Skeletal muscle tissue (tissue), 4 donors: ENCODE measurements around the gene ARHGAP6. TPM values are rescaled to one million over a fixed set of nuclear protein-coding genes. Genes with fewer than 3 reads are reported as not detected.
"Not testable (repeated sequence)": the region's sequence is repeated elsewhere in the genome, so short reads cannot be mapped to it uniquely, and the experiment has no call there.

Source experiments
- H3K27ac ChIP-seq: one replicate; pipeline ENCODE4 v1.7.0; 2013; ENCODE audit warnings: mild to moderate bottlenecking, low read depth, low read length, inconsistent platforms
- H3K27me3 ChIP-seq, 3 donors: one replicate each; pipeline ENCODE4 v1.7.0; 2013; ENCODE audit warnings: low read length in 3 of 3; ENCODE audit not compliant: control insufficient read depth in 3 of 3, insufficient read depth in 3 of 3
- H3K36me3 ChIP-seq, 3 donors: one replicate each; pipeline ENCODE4 v1.7.0; 2013; ENCODE audit warnings: low read length in 3 of 3; ENCODE audit not compliant: control insufficient read depth in 3 of 3, insufficient read depth in 3 of 3
- H3K4me1 ChIP-seq, 3 donors: one replicate each; pipeline ENCODE4 v1.7.0; 2013; ENCODE audit warnings: low read length in 3 of 3, mild to moderate bottlenecking in 3 of 3; ENCODE audit not compliant: control insufficient read depth in 3 of 3, insufficient read depth in 3 of 3
- H3K4me3 ChIP-seq, 3 donors: one replicate each; pipeline ENCODE4 v1.7.0; 2013; ENCODE audit warnings: low read length in 3 of 3
- H3K9ac ChIP-seq, 3 donors: one replicate each; pipeline ENCODE4 v1.7.0; 2013; ENCODE audit warnings: low read length in 3 of 3, mild to moderate bottlenecking in 3 of 3, moderate library complexity in 2 of 3, low read depth in 1 of 3
- H3K9me3 ChIP-seq, 3 donors: one replicate each; pipeline ENCODE4 v1.7.0; 2013; ENCODE audit warnings: low read length in 3 of 3; ENCODE audit not compliant: control insufficient read depth in 3 of 3
- total RNA-seq: library from RNA; depleted of rRNA; stranded (reverse); fragments of >200 nt; gene quantifications from one replicate; pipeline ENCODE4 v1.2.3, GENCODE V29; 2014
- donor health status: Osteomylitis.

Gene ARHGAP6
- total RNA-seq, 1 donor from 2014 or later: 8.4 TPM

DNA sequence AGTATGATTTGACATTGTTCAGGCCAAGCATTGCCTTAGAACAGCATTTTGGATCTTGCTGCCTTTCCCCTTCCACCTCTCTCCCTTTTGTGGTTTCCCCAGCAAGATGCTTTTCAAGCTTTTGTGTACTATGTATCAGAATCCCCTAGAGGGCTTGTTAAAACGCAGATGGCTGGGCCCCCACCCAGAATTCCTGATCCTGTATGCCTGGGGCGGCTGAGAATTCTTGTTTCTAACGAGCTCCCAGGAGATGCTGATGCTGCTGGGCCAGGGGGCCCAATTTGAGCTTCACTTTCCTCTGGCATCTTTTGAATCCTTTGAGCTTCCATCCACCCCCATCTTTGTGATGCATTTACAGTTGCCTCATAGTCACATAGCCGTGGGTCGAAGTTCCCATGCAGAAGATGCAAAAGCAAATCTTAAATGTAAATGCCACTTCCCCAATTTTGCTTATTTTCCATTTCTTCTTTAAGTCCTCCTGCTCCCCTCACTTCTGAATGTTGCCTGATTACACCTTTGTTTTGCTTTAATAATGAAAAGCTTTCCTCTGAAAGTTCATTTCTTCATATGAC lies 536.1 kb downstream of the ARHGAP6 start:
- Histone ChIP-seq H3K4me3 (no peak overlapping the region), H3K36me3 (no peaks in the 10 kb centered on the region), H3K9ac (no peak overlapping the region), H3K4me1 (no peaks in the 10 kb centered on the region), H3K27ac (no peak overlapping the region), H3K27me3 (no peaks in the 10 kb centered on the region), H3K9me3 (no peaks in the 10 kb centered on the region)

GRCh38 chrX:11125060-11125459 lies 540.7 kb downstream of the ARHGAP6 start:
- no peaks in the 10 kb centered on the region for H3K9me3 ChIP-seq
- peaks cover 3 to 15% (median 6%) of the 10 kb centered on the region in 3 donors for H3K36me3 ChIP-seq
- H3K27ac ChIP-seq: no peak overlapping the region
- no peaks in the 10 kb centered on the region for H3K4me1 ChIP-seq
- H3K27me3 ChIP-seq: no peaks in the 10 kb centered on the region
- no peak overlapping the region for H3K9ac ChIP-seq
- no peak overlapping the region for H3K4me3 ChIP-seq

GRCh38 chrX:11124112-11124511 lies 541.6 kb downstream of the ARHGAP6 start:
- no peaks in the 10 kb centered on the region for H3K27me3 ChIP-seq
- no peaks in the 10 kb centered on the region for H3K4me1 ChIP-seq
- peaks cover 6 to 18% (median 9%) of the 10 kb centered on the region in 3 donors for H3K36me3 ChIP-seq
- H3K9me3 ChIP-seq: no peaks in the 10 kb centered on the region
- no peak overlapping the region for H3K9ac ChIP-seq
- no peak overlapping the region for H3K4me3 ChIP-seq
- H3K27ac ChIP-seq: no peak overlapping the region

- H3K4me1 ChIP-seq, H3K27ac ChIP-seq, H3K9ac ChIP-seq, H3K4me3 ChIP-seq, H3K27me3 ChIP-seq, H3K9me3 ChIP-seq: not testable (repeated sequence)
- peaks cover 15 to 23% (median 17%) of the 10 kb centered on the region in 3 donors for H3K36me3 ChIP-seq
These were observed 542.6 kb downstream of the ARHGAP6 start for GRCh38 chrX:11123087-11123486.

DNA sequence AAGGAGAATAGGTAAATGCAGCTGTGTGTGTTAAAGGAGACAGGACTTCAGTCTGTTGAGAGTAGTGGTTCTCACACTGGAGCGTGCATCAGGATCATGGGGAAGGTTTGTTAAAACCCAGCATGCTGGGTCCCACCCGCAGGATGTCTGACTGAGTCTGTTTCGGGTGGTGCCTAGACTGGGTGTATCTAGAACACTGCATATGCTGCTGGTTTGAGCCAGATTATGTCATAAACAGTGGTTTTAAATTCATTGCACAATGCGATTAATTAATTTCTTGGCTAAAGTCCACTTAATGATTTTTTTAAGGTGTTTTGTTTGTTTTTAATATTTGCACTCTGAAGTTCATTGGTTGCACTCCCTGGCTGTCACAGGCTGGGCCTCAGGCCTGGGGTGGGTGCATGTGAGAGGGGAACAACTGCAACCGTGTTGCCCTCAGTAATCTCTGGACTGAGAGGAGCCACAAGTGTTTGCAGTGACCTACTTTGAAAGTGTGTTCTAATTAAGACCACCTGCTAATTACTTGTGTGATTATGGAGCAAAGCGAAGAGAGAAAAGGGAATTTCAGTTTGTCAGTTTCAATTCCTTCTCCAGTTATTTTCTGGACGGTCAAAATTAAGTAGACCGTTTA lies 546.3 kb downstream of the ARHGAP6 start:
- Histone ChIP-seq H3K36me3 (peaks cover 27 to 50% (median 41%) of the 10 kb centered on the region in 3 donors), H3K27me3 (no peaks in the 10 kb centered on the region), H3K4me1 (no peaks in the 10 kb centered on the region), H3K9me3 (no peaks in the 10 kb centered on the region), H3K27ac (no peak overlapping the region), H3K4me3 (no peak overlapping the region), H3K9ac (no peak overlapping the region)

DNA sequence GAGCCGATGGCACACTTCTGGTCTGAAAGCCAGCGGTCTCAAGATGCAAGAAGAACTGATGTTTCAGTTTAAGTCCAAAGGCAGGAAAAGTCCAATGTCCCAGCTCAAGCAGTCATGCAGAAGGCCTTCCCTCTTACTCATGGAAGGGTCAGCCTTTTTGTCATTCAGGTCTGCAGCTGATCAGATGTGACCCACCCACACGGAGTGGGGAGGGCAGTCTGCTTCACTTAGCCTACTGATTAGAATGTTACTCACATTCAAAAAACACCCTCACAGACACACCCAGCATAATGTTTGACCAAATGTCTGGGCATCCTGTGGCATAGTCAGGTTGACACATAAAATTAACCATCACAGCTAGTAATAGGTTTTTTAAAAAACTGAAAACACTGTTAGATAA lies 548.0 kb downstream of the ARHGAP6 start:
- Histone ChIP-seq H3K27ac (no peak overlapping the region), H3K4me3 (no peak overlapping the region), H3K9ac (no peak overlapping the region), H3K9me3 (no peaks in the 10 kb centered on the region), H3K4me1 (peaks cover 1 to 11% (median 5%) of the 10 kb centered on the region in 3 donors), H3K36me3 (peaks cover 33 to 57% (median 53%) of the 10 kb centered on the region in 3 donors), H3K27me3 (no peaks in the 10 kb centered on the region)

GRCh38 chrX:11113731-11114130 lies 552.0 kb downstream of the ARHGAP6 start:
- H3K9me3 ChIP-seq: no peaks in the 10 kb centered on the region
- H3K9ac ChIP-seq: no peak overlapping the region
- peaks cover 20 to 43% (median 36%) of the 10 kb centered on the region in 3 donors for H3K36me3 ChIP-seq
- H3K4me3 ChIP-seq: no peak overlapping the region
- no peaks in the 10 kb centered on the region for H3K27me3 ChIP-seq
- H3K4me1 ChIP-seq: peaks cover 12 to 24% (median 15%) of the 10 kb centered on the region in 3 donors
- no peak overlapping the region for H3K27ac ChIP-seq

DNA sequence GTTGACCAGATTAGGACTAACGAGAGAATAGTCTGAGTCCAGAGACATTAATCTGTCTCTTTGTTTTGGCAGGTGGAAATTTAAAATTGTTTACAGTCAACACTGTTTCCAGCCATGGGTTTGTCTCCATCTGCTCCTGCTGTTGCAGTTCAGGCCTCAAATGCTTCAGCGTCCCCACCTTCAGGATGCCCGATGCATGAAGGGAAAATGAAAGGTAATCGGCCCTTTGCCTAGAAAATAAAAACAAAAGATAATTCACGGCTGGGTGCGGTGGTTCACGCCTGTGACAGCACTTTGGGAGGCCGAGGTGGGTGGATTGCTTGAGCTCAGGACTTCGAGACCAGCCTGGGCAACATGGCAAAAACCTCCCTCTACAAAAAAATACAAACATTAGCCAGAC lies 553.8 kb downstream of the ARHGAP6 start:
- H3K36me3 ChIP-seq: peaks cover 13 to 28% (median 24%) of the 10 kb centered on the region in 3 donors
- H3K4me1 ChIP-seq: peaks cover 12 to 24% (median 15%) of the 10 kb centered on the region in 3 donors
- peak overlapping the region; percentile 74 to 83 (median 82) for H3K4me3 ChIP-seq
- H3K9me3 ChIP-seq: no peaks in the 10 kb centered on the region
- peak overlapping the region; percentile 81 to 90 (median 89) for H3K9ac ChIP-seq
- H3K27me3 ChIP-seq: no peaks in the 10 kb centered on the region
- peak overlapping the region; percentile 82 for H3K27ac ChIP-seq

DNA sequence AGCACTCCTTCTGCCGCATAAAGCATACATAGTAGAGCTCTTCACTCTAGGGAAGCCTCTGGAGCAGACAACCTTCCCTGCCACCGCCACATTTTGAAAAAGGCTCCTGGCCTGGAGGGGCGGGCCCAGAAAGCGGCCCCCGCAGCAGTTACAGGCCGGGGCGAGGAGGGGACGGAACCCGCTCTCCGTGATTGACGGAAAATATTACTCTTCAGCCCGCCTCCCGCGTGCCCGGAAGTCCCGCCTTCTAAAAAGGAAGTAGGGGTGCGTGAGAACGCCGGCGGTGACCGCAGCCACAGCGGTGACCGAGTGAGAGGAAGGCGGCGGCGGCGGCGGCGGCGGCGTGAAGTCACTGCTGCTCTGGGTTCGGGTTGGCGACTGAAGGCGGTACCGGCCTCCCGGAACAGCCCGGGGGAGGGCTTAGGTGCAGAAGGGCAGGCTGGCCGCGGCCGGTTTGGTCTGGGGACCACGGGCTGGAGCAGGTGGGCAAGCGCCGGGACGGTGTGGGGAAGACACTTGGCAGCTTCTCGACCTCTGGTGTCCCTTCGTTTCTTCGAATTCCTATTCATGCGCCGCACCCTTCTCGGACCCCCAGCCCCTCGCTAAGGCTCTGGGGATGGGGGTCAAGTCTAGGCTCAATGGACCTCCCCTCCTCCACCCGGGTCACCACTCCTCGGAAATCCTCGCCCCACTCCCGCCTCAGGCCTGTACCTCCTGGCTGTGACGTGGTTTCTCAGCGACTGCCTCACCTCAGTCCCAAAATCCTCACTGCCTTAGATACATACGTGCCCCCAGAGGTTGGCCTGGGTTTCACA lies 554.5 kb downstream of the ARHGAP6 start, which contains the start of gene HCCS:
HCCS (plus strand) TSS at position 296 of the 815 bp plus-strand sequence. CDS start 729 bp downstream, outside the sequence.
- Histone ChIP-seq H3K36me3 (peaks cover 13 to 22% (median 21%) of the 10 kb centered on the region in 3 donors), H3K4me3 (peak within 1 kb of the TSS; percentile 74 to 83 (median 82)), H3K9me3 (no peaks in the 10 kb centered on the region), H3K4me1 (peaks cover 12 to 24% (median 15%) of the 10 kb centered on the region in 3 donors), H3K27me3 (no peaks in the 10 kb centered on the region), H3K9ac (peak within 1 kb of the TSS; percentile 81 to 90 (median 89)), H3K27ac (peak within 1 kb of the TSS; percentile 82)
